Measurements from ENCODE around the gene SPATA16. TPM values are rescaled to one million over a fixed set of nuclear protein-coding genes. Genes with fewer than 3 reads are reported as not detected.

The SPATA16 gene
- not detected in 5 replicates for total RNA-seq (2022; extraction: Qiagen RNA extraction; ENCODE audit: low read depth)

GRCh38 chr3:173140986-173141385, at the start of gene SPATA16:
Gene SPATA16, minus strand, starts transcription at chr3:173141235. Its CDS starts 23,504 bp downstream, at chr3:173117731.

Measured in A549 treated with GW870086 at 1 μM for 4 hours (cell line).